HUES64 (cell line): ENCODE measurements around the gene RNASE2.
"Not testable (repeated sequence)": the region's sequence is repeated elsewhere in the genome, so short reads cannot be mapped to it uniquely, and the experiment has no call there.

ENCODE experiments used
- H3K27ac ChIP-seq: 2 replicates; pipeline ENCODE4 v1.7.0; 2013; ENCODE audit warnings: low read depth, low read length, inconsistent platforms
- H3K27me3 ChIP-seq: 2 replicates; pipeline ENCODE4 v1.6.1; 2013; ENCODE audit warnings: mild to moderate bottlenecking, low read length; ENCODE audit not compliant: insufficient read depth
- H3K36me3 ChIP-seq: 2 replicates; pipeline ENCODE4 v1.6.1; 2013; ENCODE audit warnings: mild to moderate bottlenecking, low read length; ENCODE audit not compliant: insufficient read depth
- H3K4me1 ChIP-seq: 2 replicates; pipeline ENCODE4 v1.6.1; 2013; ENCODE audit warnings: mild to moderate bottlenecking, low read length, moderate library complexity; ENCODE audit not compliant: insufficient read depth
- H3K4me3 ChIP-seq: 2 replicates; pipeline ENCODE4 v1.5.1; 2013; ENCODE audit warnings: mild to moderate bottlenecking, low read length, moderate library complexity
- H3K9ac ChIP-seq: 2 replicates; pipeline ENCODE4 v1.6.1; 2013; ENCODE audit warnings: mild to moderate bottlenecking, low read depth, low read length
- H3K9me3 ChIP-seq: 2 replicates; pipeline ENCODE4 v1.6.1; 2013; ENCODE audit warnings: low read depth, low read length; ENCODE audit not compliant: insufficient read depth
- WGBS: fragments of 150-250, 120-280 bp; methylation state at CpG from one replicate; pipeline ENCODE4 v1.1.7; 2013; ENCODE audit warnings: missing lambda C conversion rate; 5-methylcytosine and 5-hydroxymethylcytosine counted together

Gene RNASE2

DNA sequence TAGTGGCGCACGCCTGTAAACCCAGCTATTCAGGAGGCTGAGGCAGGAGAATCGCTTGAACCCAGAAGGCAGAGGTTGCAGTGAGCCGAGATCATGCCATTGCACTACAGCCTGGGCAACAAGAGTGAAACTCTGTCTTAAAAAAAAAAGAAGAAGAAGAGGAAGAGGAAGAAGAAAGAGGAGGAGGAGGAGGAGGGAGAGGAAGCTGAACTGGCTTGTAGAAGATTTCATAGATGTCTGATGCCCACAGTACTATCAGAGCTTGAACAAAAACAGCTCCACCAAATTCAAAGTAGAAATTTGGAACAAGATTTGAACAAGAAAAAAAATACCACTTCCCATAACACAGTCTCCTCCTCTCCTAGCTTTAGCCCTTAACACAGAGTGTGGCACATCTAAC is 30.4 kb downstream of the RNASE2 start:
- H3K4me3 ChIP-seq, H3K36me3 ChIP-seq, H3K9me3 ChIP-seq, H3K9ac ChIP-seq, H3K27me3 ChIP-seq, H3K4me1 ChIP-seq, H3K27ac ChIP-seq: not testable (repeated sequence)
- WGBS: 94% methylated on average over 4 of the region's 4 CpGs

DNA sequence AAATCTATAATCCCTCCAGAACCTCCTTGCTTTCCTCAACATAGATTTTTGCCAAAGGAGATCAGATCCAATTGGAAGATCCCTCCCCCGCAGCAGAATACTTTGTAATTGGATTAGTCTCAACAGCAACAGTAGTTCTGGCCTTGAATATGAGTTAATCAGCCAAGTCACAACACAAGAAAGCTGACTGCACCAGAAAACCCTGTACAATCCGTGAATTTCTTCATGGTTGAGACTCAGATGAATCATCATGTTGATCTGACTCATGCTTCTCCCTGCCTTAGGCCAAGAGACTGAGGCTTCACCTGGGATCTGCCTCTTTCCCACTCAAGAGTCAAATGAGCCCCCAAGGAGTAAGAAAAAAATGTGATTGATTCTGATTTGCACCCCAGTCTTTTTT is 31.5 kb downstream of the RNASE2 start:
- Histone ChIP-seq H3K4me1 (peaks cover 4% of the 10 kb centered on the region; the same call in 1 of the 2 replicates), H3K9ac (no peak overlapping the region), H3K36me3 (peaks cover 3% of the 10 kb centered on the region), H3K27me3 (peaks cover 5% of the 10 kb centered on the region; the same call in 1 of the 2 replicates), H3K9me3 (no peaks in the 10 kb centered on the region), H3K4me3 (no peak overlapping the region), H3K27ac (no peak overlapping the region)
- 52% methylated on average over 2 of the region's 2 CpGs for WGBS

DNA sequence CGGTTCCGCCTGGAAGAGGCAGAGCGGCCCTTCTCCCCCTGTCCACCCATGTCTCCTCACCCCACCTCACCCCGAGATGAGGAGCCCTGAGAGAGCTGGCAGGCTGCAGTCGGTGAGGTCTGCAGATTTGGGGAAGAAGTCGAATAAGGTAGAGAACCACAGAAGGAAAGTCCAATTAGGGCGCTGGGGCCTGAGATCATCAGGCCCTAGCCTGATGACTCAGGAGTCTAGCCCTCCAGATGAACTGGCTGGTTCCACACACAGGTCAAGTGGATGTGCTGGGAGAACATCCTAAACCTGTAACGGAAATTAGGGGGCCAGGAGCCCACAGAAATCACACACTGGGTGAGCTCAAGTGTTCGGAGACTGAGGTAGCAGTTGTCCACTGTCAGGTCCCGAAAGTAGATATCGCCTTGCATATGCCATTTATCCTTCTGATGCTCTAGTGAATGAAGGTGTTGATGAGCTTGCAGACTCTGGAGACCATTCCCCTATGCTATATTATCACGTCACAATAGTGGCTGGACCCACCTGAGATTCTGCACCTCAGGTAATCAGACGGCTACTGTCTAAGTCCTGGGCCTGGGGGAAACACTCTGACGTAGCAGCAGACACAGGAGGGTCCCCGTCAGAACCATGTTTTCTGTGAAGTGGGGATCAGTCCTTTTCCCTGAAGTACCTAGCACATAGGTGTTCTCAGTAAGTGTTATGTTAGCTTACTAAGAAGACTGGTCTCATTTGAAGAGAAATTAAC is 33.6 kb downstream of the RNASE2 start:
- Histone ChIP-seq H3K9ac (peak overlapping the region; percentile 62), H3K9me3 (no peaks in the 10 kb centered on the region), H3K27me3 (no peaks in the 10 kb centered on the region), H3K4me3 (peak overlapping the region; percentile 94), H3K27ac (peak overlapping the region; percentile 49; the same call in 1 of the 2 replicates), H3K36me3 (peaks cover 22% of the 10 kb centered on the region), H3K4me1 (peaks cover 4% of the 10 kb centered on the region; the same call in 1 of the 2 replicates)
- 89% methylated on average over 15 of the region's 15 CpGs for WGBS

DNA sequence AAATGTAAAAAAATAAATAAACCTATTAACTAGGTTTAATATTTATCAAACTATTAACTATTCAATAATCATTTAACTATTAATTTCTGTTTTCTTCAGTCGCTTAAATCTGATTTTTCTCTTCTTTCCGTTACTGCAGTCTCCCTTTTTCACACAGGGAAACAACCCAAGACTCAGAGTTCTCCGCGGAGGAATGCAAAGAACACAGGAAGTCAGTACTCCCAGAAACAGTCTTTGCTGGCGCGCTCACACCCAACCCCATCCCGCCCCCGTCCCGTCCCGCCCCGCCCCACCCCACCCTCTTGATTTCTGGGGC is 34.1 kb downstream of the RNASE2 start:
- Histone ChIP-seq H3K9me3 (no peaks in the 10 kb centered on the region), H3K27ac (peak overlapping the region; percentile 49; the same call in 1 of the 2 replicates), H3K27me3 (no peaks in the 10 kb centered on the region), H3K36me3 (peaks cover 28% of the 10 kb centered on the region), H3K9ac (peak overlapping the region; percentile 62), H3K4me3 (peak overlapping the region; percentile 94), H3K4me1 (peaks cover 4% of the 10 kb centered on the region; the same call in 1 of the 2 replicates)
- 3% methylated on average over 7 of the region's 11 CpGs for WGBS

DNA sequence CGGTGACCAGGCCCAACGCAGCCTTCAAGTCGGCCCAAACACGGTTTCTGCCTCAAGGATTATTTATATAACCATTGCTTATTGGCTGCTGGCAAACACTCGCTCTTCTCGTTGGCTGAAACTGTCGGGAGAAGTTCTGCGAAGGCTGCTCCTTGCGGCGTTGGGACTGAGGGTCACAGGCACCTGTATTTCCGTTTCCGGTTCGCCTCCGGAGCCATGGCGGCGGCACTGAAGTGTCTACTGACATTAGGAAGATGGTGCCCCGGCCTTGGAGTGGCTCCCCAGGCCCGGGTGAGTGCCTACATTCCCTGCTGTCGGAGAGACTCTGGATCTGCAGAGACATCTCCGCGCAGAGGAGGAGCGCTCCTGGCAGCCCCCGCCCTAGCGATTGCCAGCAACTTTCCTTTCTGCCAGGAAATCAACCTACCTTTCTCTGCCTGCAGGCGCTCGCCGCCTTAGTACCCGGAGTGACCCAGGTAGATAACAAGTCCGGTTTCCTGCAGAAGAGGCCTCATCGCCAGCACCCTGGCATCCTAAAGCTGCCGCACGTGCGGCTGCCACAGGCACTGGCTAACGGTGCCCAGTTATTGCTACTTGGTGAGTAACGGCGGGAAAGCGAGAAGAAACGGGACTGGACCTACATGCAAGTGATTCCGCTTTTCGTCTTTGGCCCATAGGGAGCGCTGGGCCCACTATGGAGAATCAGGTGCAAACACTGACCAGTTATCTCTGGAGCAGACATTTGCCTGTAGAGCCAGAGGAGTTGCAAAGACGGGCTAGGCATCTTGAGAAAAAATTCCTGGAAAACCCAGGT is 34.7 kb downstream of the RNASE2 start, which contains the start of gene METTL17:
TSS of gene METTL17 (plus strand) at position 194 of the 814 bp plus-strand sequence. CDS start at position 217, 23 bp downstream.
- H3K27me3 ChIP-seq: no peaks in the 10 kb centered on the region
- H3K4me1 ChIP-seq: peaks cover 4% of the 10 kb centered on the region; the same call in 1 of the 2 replicates
- peak within 1 kb of the TSS; percentile 65; the same call in 1 of the 2 replicates for H3K27ac ChIP-seq
- peak within 1 kb of the TSS; percentile 94 for H3K4me3 ChIP-seq
- H3K36me3 ChIP-seq: peaks cover 33% of the 10 kb centered on the region
- H3K9me3 ChIP-seq: no peaks in the 10 kb centered on the region
- under 1% methylated on average over 42 of the region's 42 CpGs for WGBS
- peak within 1 kb of the TSS; percentile 77 for H3K9ac ChIP-seq

DNA sequence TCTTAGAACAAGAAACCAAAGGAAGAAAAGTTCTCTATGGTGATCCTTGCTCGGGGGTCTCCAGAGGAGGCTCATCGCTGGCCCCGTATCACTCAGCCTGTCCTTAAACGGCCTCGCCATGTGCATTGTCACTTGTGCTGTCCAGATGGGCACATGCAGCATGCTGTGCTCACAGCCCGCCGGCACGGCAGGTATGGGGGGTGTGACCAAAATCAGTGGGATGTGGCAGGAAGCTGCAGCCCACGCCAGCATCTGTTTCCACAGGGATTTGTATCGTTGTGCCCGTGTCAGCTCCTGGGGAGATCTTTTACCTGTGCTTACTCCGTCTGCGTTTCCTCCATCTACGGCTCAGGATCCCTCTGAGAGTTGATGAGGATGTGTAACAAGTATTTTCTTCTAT is 41.2 kb downstream of the RNASE2 start:
- H3K4me3 ChIP-seq: no peak overlapping the region
- peaks cover 10% of the 10 kb centered on the region for H3K4me1 ChIP-seq
- no peaks in the 10 kb centered on the region for H3K9me3 ChIP-seq
- WGBS: 95% methylated on average over 14 of the region's 14 CpGs
- peaks cover 60% of the 10 kb centered on the region for H3K36me3 ChIP-seq
- no peaks in the 10 kb centered on the region for H3K27me3 ChIP-seq
- H3K9ac ChIP-seq: no peak overlapping the region
- H3K27ac ChIP-seq: no peak overlapping the region

DNA sequence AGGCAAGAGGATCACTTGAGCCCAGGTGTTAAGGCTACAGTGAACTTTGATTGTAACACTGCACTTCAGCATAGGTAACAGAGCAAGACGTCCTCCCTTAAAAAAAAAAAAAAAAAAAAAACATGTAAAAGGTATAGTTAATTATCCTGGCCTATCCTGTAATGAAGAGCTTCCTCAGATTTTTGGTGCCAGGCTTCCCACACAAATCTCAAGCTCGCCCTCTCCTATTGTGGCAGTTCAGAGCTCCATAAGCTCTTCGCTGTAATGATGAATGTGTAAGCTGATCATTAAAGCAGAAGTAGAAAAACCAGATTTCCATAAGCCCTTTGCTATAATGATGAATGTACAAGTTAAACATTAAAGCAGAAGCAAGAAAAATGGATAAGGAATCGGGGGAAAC is 41.8 kb downstream of the RNASE2 start:
- peaks cover 54% of the 10 kb centered on the region for H3K36me3 ChIP-seq
- H3K9me3 ChIP-seq: no peaks in the 10 kb centered on the region
- H3K4me1 ChIP-seq: peaks cover 10% of the 10 kb centered on the region
- no peak overlapping the region for H3K27ac ChIP-seq
- no peaks in the 10 kb centered on the region for H3K27me3 ChIP-seq
- H3K9ac ChIP-seq: no peak overlapping the region
- no peak overlapping the region for H3K4me3 ChIP-seq
- WGBS: 88% methylated on average over 3 of the region's 4 CpGs

DNA sequence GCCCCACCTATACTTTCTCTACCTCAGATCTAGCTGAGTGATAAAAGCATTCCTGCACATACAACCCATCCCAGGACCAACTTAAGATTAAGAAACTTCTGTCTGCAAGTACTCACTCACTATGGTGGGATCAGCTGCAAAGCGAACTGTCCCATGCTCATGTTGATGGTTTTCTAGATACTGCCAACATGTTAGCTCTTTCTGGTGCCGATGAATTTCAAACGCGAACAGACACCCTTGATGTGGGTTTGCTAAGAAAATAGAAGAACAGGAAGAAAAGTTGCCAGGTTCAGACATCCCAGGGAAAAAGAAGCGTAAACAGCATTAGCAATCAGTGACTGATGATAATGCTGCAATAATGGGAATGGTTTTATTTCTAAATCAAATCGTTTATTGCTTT is 42.3 kb downstream of the RNASE2 start:
- H3K4me1 ChIP-seq: peaks cover 10% of the 10 kb centered on the region
- peaks cover 50% of the 10 kb centered on the region for H3K36me3 ChIP-seq
- WGBS: 93% methylated on average over 5 of the region's 6 CpGs
- no peaks in the 10 kb centered on the region for H3K27me3 ChIP-seq
- no peak overlapping the region for H3K9ac ChIP-seq
- H3K4me3 ChIP-seq: no peak overlapping the region
- H3K9me3 ChIP-seq: no peaks in the 10 kb centered on the region
- H3K27ac ChIP-seq: no peak overlapping the region

DNA sequence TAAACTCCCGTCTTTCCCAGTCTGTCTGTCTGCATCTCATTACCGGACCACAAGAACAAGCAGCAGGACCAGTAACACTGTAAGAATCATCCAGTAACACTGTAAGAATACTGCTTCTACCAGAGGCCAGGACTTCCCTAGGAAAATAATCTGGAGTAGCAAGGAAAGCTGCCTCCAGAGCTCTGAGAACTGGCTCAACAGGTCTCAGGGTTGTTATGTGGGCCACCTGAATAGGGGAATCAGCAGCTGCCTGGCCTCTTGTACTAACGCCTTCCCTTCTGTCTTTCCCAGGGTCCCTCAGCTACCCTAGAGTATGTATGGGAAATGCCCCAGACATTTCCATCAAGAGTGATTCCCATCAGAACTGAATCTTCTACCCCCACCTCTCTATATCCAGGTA is 42.9 kb downstream of the RNASE2 start:
- Histone ChIP-seq H3K27ac (no peak overlapping the region; the same call in 1 of the 2 replicates), H3K36me3 (peaks cover 44% of the 10 kb centered on the region), H3K9ac (no peak overlapping the region), H3K9me3 (no peaks in the 10 kb centered on the region), H3K4me1 (peaks cover 10% of the 10 kb centered on the region), H3K4me3 (no peak overlapping the region), H3K27me3 (no peaks in the 10 kb centered on the region)
- 83% methylated on average over 3 of the region's 3 CpGs for WGBS

DNA sequence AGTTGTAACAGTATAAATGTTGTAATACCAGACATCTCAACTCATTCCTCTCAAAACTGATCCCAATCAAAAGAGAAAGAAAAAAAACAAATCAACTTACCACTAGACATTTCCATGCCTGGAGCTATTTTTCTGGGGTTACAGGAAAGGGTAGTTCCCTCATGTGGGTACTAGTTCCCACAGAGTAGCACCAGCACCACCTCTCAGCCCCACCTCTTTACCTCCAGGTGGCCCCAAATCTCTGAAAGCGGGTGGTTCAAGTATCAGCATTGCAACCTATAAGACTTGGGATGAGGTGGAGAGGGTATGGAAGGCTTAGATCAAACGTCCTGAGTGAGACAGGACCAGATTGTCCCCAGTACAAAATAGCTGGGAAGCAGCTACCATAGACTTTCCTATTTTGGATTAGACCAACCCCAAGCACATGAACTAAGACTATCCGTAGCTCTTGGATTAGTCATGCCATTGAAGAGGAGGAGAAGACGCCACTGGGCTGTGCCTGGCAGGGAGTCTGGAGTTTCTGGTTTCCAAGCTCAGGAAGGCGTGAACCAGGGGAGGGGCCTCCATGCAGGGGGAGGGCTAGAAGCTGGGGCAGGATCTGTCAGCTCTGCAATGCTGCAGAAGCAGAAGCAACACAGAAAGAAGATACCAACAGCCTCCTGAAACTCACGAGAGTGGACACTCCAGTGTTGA is 43.5 kb downstream of the RNASE2 start, which contains the start of gene SLC39A2:
TSS of gene SLC39A2 (plus strand) at position 620 of the 693 bp plus-strand sequence. CDS start 154 bp downstream, outside the sequence.
- peak within 1 kb of the TSS; percentile 23; the same call in 1 of the 2 replicates for H3K4me3 ChIP-seq
- 26% methylated on average over 6 of the region's 6 CpGs for WGBS
- H3K27ac ChIP-seq: no peak within 1 kb of the TSS; the same call in 1 of the 2 replicates

More for the DNA sequence above, 43.5 kb downstream of the RNASE2 start, which contains the start of gene SLC39A2:
- H3K4me1 ChIP-seq: peaks cover 10% of the 10 kb centered on the region
- peaks cover 39% of the 10 kb centered on the region for H3K36me3 ChIP-seq
- H3K9me3 ChIP-seq: no peaks in the 10 kb centered on the region
- H3K27me3 ChIP-seq: no peaks in the 10 kb centered on the region
- H3K9ac ChIP-seq: no peak within 1 kb of the TSS
